SK-N-SH (cell line): ENCODE measurements around the gene DCHS2. TPM values are rescaled to one million over a fixed set of nuclear protein-coding genes. Genes with fewer than 3 reads are reported as not detected.

ENCODE experiments used
- CTCF ChIA-PET: fragments of 300-600, 350-600 bp; formaldehyde crosslinking; extraction: SDS; loops from one replicate; lab custom pipeline; 2021; lab: Yijun Ruan, JAX
- POLR2A ChIA-PET: fragments of 350-600 bp; sonication (Branson Sonifier 250); formaldehyde crosslinking; extraction: SDS; loops from one replicate; lab custom pipeline; 2020; ENCODE audit warnings: antibody characterized with exemption, inconsistent platforms; lab: Yijun Ruan, JAX
- DNase-seq: peaks from one replicate; pipeline ENCODE4 v3.0.0; 2012
- H2AFZ ChIP-seq: fragments of 200-600 bp; sonication (generic); 2 replicates; pipeline ENCODE4 v1.8.1; 2016; ENCODE audit warnings: antibody characterized with exemption, mild to moderate bottlenecking, low read depth
- H3F3A ChIP-seq: fragments of 200-600 bp; sonication (generic); replicated peaks from 2 replicates; pipeline ENCODE3; 2016; ENCODE audit warnings: antibody characterized with exemption, mild to moderate bottlenecking; ENCODE audit not compliant: insufficient read depth
- H3K27ac ChIP-seq, 2 experiments: fragments of 200-500 bp in 1 of 2; fragments of 200-600 bp in 1 of 2; sonication (Bioruptor generic) in 1 of 2; sonication (generic), shearing (Covaris generic) in 1 of 2; 2 replicates each; pipeline versions ENCODE4 v1.5.1 to v1.6.1; 2014 to 2016; ENCODE audit warnings: low read depth in 2 of 2, inconsistent platforms in 1 of 2, low read length in 1 of 2, mild to moderate bottlenecking in 1 of 2, mixed read lengths in 1 of 2
- H3K27me3 ChIP-seq: fragments of 200-600 bp; sonication (generic), shearing (Covaris generic); 2 replicates; pipeline ENCODE4 v1.6.1; 2016; ENCODE audit warnings: mixed run types; ENCODE audit not compliant: insufficient read depth
- H3K36me3 ChIP-seq, 2 experiments: fragments of 200-500 bp in 1 of 2; fragments of 200-600 bp in 1 of 2; sonication (Bioruptor generic) in 1 of 2; sonication (generic) in 1 of 2; replicated peaks in 1 of 2; 2 replicates each; pipeline versions ENCODE3 to v1.5.1; 2014 to 2016; ENCODE audit warnings: low read length in 1 of 2, mild to moderate bottlenecking in 1 of 2; ENCODE audit not compliant: insufficient read depth in 2 of 2, control insufficient read depth in 1 of 2
- H3K4me1 ChIP-seq, 2 experiments: fragments of 200-500 bp in 1 of 2; fragments of 200-600 bp in 1 of 2; sonication (Bioruptor generic) in 1 of 2; sonication (generic), shearing (Covaris generic) in 1 of 2; 2 replicates each; pipeline versions ENCODE4 v1.5.1 to v1.6.1; 2014 to 2016; ENCODE audit warnings: low read depth in 1 of 2, low read length in 1 of 2, mixed run types in 1 of 2; ENCODE audit not compliant: insufficient read depth in 2 of 2, control insufficient read depth in 1 of 2
- H3K4me2 ChIP-seq: fragments of 200-600 bp; sonication (generic), shearing (Covaris generic); 2 replicates; pipeline ENCODE4 v1.6.1; 2017; ENCODE audit warnings: mixed run types
- H3K4me3 ChIP-seq, 2 experiments: fragments of 200-500 bp in 1 of 2; fragments of 200-600 bp in 1 of 2; sonication (Bioruptor generic) in 1 of 2; sonication (generic), shearing (Covaris generic) in 1 of 2; 2 replicates each; pipeline versions ENCODE4 v1.5.1 to v1.8.1; 2014 to 2016; ENCODE audit warnings: low read depth in 2 of 2, inconsistent platforms in 1 of 2, low read length in 1 of 2, mild to moderate bottlenecking in 1 of 2, mixed read lengths in 1 of 2, moderate library complexity in 1 of 2
- H3K79me2 ChIP-seq: fragments of 200-600 bp; sonication (generic); 2 replicates; pipeline ENCODE4 v1.8.1; 2017; ENCODE audit warnings: mild to moderate bottlenecking; ENCODE audit not compliant: insufficient read depth
- H3K9ac ChIP-seq: fragments of 200-600 bp; sonication (generic); 2 replicates; pipeline ENCODE4 v1.6.1; 2017; ENCODE audit warnings: mixed run types
- H3K9me2 ChIP-seq: fragments of 200-600 bp; sonication (generic); 2 replicates; pipeline ENCODE4 v1.6.1; 2017; ENCODE audit warnings: mixed run types
- H3K9me3 ChIP-seq: fragments of 200-600 bp; sonication (generic); 2 replicates; pipeline ENCODE4 v1.6.1; 2017; ENCODE audit warnings: mixed run types, mild to moderate bottlenecking, moderate library complexity
- H4K20me1 ChIP-seq: fragments of 200-600 bp; sonication (generic); 2 replicates; pipeline ENCODE4 v1.6.1; 2017; ENCODE audit warnings: mild to moderate bottlenecking, mixed run types; ENCODE audit not compliant: insufficient read depth
- EP300 ChIP-seq, 2 experiments: IDR thresholded peaks; 2 replicates each; pipeline versions ENCODE4 v1.4.0 to v1.6.1; 2012; ENCODE audit warnings: borderline replicate concordance in 1 of 2, low read depth in 1 of 2, low read length in 1 of 2
- EZH2phosphoT487 ChIP-seq: fragments of 200-600 bp; sonication (generic); IDR thresholded peaks from 2 replicates; pipeline ENCODE4 v1.6.1; 2017; ENCODE audit warnings: low read depth, mixed run types, mild to moderate bottlenecking, antibody characterized with exemption, moderate library complexity, borderline replicate concordance
- FOSL2 ChIP-seq: IDR thresholded peaks from 2 replicates; pipeline ENCODE4 v1.4.0; 2012; ENCODE audit warnings: low read depth, mild to moderate bottlenecking, moderate library complexity, borderline replicate concordance
- FOXJ3 ChIP-seq: sonication (generic); formaldehyde crosslinking; IDR thresholded peaks from 2 replicates; pipeline ENCODE4 v1.5.1; 2020; ENCODE audit warnings: mild to moderate bottlenecking, missing genetic modification reagents
- GABPA ChIP-seq: IDR thresholded peaks from 2 replicates; pipeline ENCODE4 v1.4.0; 2012; ENCODE audit warnings: low read depth, mild to moderate bottlenecking
- GATA2 ChIP-seq: sonication (generic); formaldehyde crosslinking; IDR thresholded peaks from 2 replicates; pipeline ENCODE4 v1.5.0; 2020; ENCODE audit warnings: mild to moderate bottlenecking, missing genetic modification reagents
- IRF3 ChIP-seq: fragments of 150-350 bp; IDR thresholded peaks from 2 replicates; pipeline ENCODE4 v1.6.1; 2016; ENCODE audit warnings: mild to moderate bottlenecking, low read depth, low read length
- JUND ChIP-seq: IDR thresholded peaks from 2 replicates; pipeline ENCODE4 v1.4.0; 2012
- NFIC ChIP-seq: IDR thresholded peaks from 2 replicates; pipeline ENCODE4 v1.4.0; 2012; ENCODE audit warnings: borderline replicate concordance
- RFX5 ChIP-seq: IDR thresholded peaks from 2 replicates; pipeline ENCODE4 v1.6.1; 2012; ENCODE audit warnings: mild to moderate bottlenecking, improper control_type of control experiment, low read length
- RXRA ChIP-seq: IDR thresholded peaks from 2 replicates; pipeline ENCODE4 v1.4.0; 2012; ENCODE audit warnings: low read depth, mild to moderate bottlenecking, borderline replicate concordance
- SIN3A ChIP-seq: IDR thresholded peaks from 2 replicates; pipeline ENCODE4 v1.6.1; 2012; ENCODE audit warnings: low read depth, mild to moderate bottlenecking, low read length, moderate library complexity, borderline replicate concordance
- TCF12 ChIP-seq: IDR thresholded peaks from 2 replicates; pipeline ENCODE4 v1.4.0; 2012
- TEAD4 ChIP-seq: IDR thresholded peaks from 2 replicates; pipeline ENCODE4 v1.4.0; 2012; ENCODE audit warnings: mild to moderate bottlenecking, borderline replicate concordance; ENCODE audit not compliant: insufficient read depth
- USF2 ChIP-seq: fragments of 150-350 bp; IDR thresholded peaks from 2 replicates; pipeline ENCODE4 v1.6.1; 2017; ENCODE audit warnings: antibody characterized with exemption, low read length, low read depth, borderline replicate concordance
- YY1 ChIP-seq: IDR thresholded peaks from 2 replicates; pipeline ENCODE4 v1.4.0; 2012; ENCODE audit warnings: low read depth, mild to moderate bottlenecking
- WGBS: methylation state at CpG from one replicate; pipeline ENCODE4 v1.1.6; 2017; ENCODE audit warnings: low lambda C conversion rate; 5-methylcytosine and 5-hydroxymethylcytosine counted together
- polyA plus RNA-seq, 3 experiments: library from polyadenylated mRNA; depleted of rRNA; stranded (reverse); fragments of >200 nt; gene quantifications; 2 replicates each; pipeline ENCODE4 v1.2.3, GENCODE V29; 2012
- TF ChIP-seq, protein P1 (sequence below): IDR thresholded peaks from 2 replicates; pipeline ENCODE4 v1.6.1; 2012; ENCODE audit warnings: mild to moderate bottlenecking, low read depth, low read length, moderate library complexity

The DCHS2 gene
- polyA plus RNA-seq, 1 of the 3 experiments (the other 2 are of a cell fraction), result not detected

DNA sequence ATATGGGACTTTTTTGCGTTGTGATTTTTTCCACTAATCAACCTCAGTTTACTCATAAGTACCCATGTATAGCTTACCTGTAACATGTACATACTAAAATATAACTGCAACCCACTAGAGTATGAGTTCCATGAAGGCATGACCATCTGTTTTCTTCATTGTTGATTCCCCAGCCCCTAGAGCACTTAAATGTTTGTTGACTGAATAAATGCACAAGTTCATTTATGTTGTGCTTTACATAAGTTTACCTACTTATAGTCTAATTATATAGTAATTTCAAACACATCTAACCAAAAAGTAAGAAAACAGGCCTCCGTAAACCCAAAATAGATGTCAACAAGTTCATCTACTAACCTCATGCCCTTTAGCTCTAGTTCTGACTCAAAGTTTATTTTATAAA is 34.7 kb downstream of the DCHS2 start:
- no peaks in the 10 kb centered on the region for H3K27me3 ChIP-seq
- no peaks in the 10 kb centered on the region for H3K79me2 ChIP-seq
- DNase-seq, result no peak
- H4K20me1 ChIP-seq, result no peaks in the 10 kb centered on the region
- H3K4me1 ChIP-seq, result no peaks in the 10 kb centered on the region
- H3K36me3 ChIP-seq, result no peaks in the 10 kb centered on the region
- no peak for TF ChIP-seq EZH2phosphoT487
- no peak for TF ChIP-seq TEAD4
- no peak for TF ChIP-seq RXRA
- no peaks in the 10 kb centered on the region for H3F3A ChIP-seq
- no peak overlapping the region for H2AFZ ChIP-seq
- no peak overlapping the region for H3K27ac ChIP-seq
- 12% methylated on average over 2 of the region's 2 CpGs for WGBS
- H3K4me2 ChIP-seq, result no peak overlapping the region
- H3K4me3 ChIP-seq, result no peak overlapping the region
- ChIA-PET POLR2A (no interaction called here), CTCF (no interaction called here)
- H3K9me3 ChIP-seq, result no peaks in the 10 kb centered on the region
- H3K9me2 ChIP-seq, result no peaks in the 10 kb centered on the region
- no peak overlapping the region for H3K9ac ChIP-seq

GRCh38 chr4:154456240-154456639 is 35.4 kb downstream of the DCHS2 start:
- CTCF ChIA-PET, result no interaction called here
- POLR2A ChIA-PET, result no interaction called here
- H3K4me3 ChIP-seq, result no peak overlapping the region
- no peak overlapping the region for H3K27ac ChIP-seq
- H3K79me2 ChIP-seq, result no peaks in the 10 kb centered on the region
- no peak overlapping the region for H2AFZ ChIP-seq
- no peaks in the 10 kb centered on the region for H3K9me2 ChIP-seq
- H4K20me1 ChIP-seq, result no peaks in the 10 kb centered on the region
- WGBS, result 6% methylated on average over 6 of the region's 6 CpGs
- H3K36me3 ChIP-seq, result no peaks in the 10 kb centered on the region
- no peaks in the 10 kb centered on the region for H3K27me3 ChIP-seq
- DNase-seq, result no peak
- no peak overlapping the region for H3K4me2 ChIP-seq
- TF ChIP-seq FOXJ3, result no peak
- TF ChIP-seq FOSL2, result no peak
- TF ChIP-seq IRF3, result no peak
- TF ChIP-seq NFIC, result no peak
- TF ChIP-seq YY1, result no peak
- TF ChIP-seq EP300 (IDR thresholded peaks at IDR 0.05; ENCODE audit: borderline replicate concordance in 1 of 2, low read depth in 1 of 2, low read length in 1 of 2), result no peak
- TF ChIP-seq EZH2phosphoT487, result no peak
- H3K9ac ChIP-seq, result no peak overlapping the region
- H3K9me3 ChIP-seq, result no peaks in the 10 kb centered on the region
- H3K4me1 ChIP-seq, result no peaks in the 10 kb centered on the region
- no peaks in the 10 kb centered on the region for H3F3A ChIP-seq

DNA sequence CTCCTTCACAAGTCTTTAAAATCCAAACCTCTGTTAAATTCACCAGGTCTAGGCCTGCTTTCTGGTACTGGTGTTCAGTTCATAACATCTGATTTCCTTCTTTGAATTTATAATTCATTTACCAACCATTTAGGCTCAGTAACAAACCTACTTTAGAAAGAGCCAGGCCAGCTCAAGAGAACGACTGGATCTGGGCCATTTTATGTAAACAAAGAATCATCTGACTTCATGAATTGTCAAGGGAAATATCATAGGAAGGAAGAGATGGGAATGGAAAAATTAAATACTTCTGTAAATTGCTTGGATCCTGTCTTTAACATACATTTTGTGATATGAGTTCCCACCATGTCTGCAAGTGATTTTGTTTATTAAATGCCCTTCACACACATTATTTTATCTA is 36.5 kb downstream of the DCHS2 start:
- WGBS, result 0% methylated on average over 1 of the region's 1 CpG
- H3K4me1 ChIP-seq, result no peaks in the 10 kb centered on the region
- no peaks in the 10 kb centered on the region for H3K36me3 ChIP-seq
- no peaks in the 10 kb centered on the region for H3K79me2 ChIP-seq
- H3F3A ChIP-seq, result no peaks in the 10 kb centered on the region
- no peaks in the 10 kb centered on the region for H3K9me3 ChIP-seq
- H3K9me2 ChIP-seq, result no peaks in the 10 kb centered on the region
- ChIA-PET POLR2A (no interaction called here), CTCF (interaction anchor here (0.9 kb wide), 1 partner anchor 51 kb away, joined by 3 read pairs; no protein-coding TSS in a partner anchor)
- no peak overlapping the region for H3K4me3 ChIP-seq
- no peak overlapping the region for H3K9ac ChIP-seq
- TF ChIP-seq TEAD4 (no peak), USF2 (no peak), JUND (no peak), SIN3A (no peak), RFX5 (no peak), GABPA (no peak), EZH2phosphoT487 (no peak), TCF12 (no peak), GATA2 (CRISPR knock-in tag) (no peak), NFIC (no peak), FOXJ3 (no peak)
- TF ChIP-seq, protein P1, sequence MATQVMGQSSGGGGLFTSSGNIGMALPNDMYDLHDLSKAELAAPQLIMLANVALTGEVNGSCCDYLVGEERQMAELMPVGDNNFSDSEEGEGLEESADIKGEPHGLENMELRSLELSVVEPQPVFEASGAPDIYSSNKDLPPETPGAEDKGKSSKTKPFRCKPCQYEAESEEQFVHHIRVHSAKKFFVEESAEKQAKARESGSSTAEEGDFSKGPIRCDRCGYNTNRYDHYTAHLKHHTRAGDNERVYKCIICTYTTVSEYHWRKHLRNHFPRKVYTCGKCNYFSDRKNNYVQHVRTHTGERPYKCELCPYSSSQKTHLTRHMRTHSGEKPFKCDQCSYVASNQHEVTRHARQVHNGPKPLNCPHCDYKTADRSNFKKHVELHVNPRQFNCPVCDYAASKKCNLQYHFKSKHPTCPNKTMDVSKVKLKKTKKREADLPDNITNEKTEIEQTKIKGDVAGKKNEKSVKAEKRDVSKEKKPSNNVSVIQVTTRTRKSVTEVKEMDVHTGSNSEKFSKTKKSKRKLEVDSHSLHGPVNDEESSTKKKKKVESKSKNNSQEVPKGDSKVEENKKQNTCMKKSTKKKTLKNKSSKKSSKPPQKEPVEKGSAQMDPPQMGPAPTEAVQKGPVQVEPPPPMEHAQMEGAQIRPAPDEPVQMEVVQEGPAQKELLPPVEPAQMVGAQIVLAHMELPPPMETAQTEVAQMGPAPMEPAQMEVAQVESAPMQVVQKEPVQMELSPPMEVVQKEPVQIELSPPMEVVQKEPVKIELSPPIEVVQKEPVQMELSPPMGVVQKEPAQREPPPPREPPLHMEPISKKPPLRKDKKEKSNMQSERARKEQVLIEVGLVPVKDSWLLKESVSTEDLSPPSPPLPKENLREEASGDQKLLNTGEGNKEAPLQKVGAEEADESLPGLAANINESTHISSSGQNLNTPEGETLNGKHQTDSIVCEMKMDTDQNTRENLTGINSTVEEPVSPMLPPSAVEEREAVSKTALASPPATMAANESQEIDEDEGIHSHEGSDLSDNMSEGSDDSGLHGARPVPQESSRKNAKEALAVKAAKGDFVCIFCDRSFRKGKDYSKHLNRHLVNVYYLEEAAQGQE, result no peak
- no peak for DNase-seq
- no peaks in the 10 kb centered on the region for H3K27me3 ChIP-seq
- no peak overlapping the region for H3K4me2 ChIP-seq
- H4K20me1 ChIP-seq, result no peaks in the 10 kb centered on the region
- no peak overlapping the region for H2AFZ ChIP-seq
- no peak overlapping the region for H3K27ac ChIP-seq
